ENCODE results near the gene ZNF668. TPM values are rescaled to one million over a fixed set of nuclear protein-coding genes. Genes with fewer than 3 reads are reported as not detected.

ZNF668 gene
- total RNA-seq, 1 donor from 2014 or later: 15.2 TPM

DNA sequence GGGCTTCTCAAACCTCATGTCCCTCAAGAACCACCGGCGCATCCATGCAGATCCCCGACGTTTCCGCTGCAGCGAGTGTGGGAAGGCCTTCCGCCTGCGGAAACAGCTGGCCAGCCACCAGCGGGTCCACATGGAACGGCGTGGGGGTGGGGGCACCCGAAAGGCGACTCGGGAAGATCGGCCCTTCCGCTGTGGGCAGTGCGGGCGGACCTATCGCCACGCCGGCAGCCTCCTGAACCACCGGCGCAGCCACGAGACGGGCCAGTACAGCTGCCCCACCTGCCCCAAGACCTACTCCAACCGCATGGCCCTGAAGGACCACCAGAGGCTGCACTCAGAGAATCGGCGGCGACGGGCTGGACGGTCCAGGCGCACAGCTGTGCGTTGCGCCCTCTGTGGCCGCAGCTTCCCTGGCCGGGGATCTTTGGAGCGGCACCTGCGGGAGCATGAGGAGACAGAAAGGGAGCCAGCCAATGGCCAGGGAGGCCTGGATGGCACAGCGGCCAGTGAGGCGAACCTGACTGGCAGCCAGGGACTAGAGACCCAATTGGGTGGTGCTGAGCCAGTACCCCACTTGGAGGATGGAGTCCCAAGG lies 6.1 kb upstream of the ZNF668 start:
- H3K9me3 Mint-ChIP-seq (ENCODE audit: low read depth): no peaks in the 10 kb centered on the region
- H3K4me1 Mint-ChIP-seq (ENCODE audit: low read depth): peaks cover 15% of the 10 kb centered on the region
- H3K4me3 Mint-ChIP-seq (ENCODE audit: unreplicated experiment): no peak overlapping the region
- TF ChIP-seq, protein P1, sequence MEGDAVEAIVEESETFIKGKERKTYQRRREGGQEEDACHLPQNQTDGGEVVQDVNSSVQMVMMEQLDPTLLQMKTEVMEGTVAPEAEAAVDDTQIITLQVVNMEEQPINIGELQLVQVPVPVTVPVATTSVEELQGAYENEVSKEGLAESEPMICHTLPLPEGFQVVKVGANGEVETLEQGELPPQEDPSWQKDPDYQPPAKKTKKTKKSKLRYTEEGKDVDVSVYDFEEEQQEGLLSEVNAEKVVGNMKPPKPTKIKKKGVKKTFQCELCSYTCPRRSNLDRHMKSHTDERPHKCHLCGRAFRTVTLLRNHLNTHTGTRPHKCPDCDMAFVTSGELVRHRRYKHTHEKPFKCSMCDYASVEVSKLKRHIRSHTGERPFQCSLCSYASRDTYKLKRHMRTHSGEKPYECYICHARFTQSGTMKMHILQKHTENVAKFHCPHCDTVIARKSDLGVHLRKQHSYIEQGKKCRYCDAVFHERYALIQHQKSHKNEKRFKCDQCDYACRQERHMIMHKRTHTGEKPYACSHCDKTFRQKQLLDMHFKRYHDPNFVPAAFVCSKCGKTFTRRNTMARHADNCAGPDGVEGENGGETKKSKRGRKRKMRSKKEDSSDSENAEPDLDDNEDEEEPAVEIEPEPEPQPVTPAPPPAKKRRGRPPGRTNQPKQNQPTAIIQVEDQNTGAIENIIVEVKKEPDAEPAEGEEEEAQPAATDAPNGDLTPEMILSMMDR (IDR thresholded peaks at IDR 0.05): no peak
- no peaks in the 10 kb centered on the region for H3K27me3 Mint-ChIP-seq (ENCODE audit: low read depth)
- H3K36me3 Mint-ChIP-seq (ENCODE audit: low read depth): peaks cover 14% of the 10 kb centered on the region
- DNase-seq (ENCODE audit: low spot score): peak; percentile 94
- H3K27ac Mint-ChIP-seq (ENCODE audit: unreplicated experiment): no peak overlapping the region

GRCh38 chr16:31079342-31079944 lies 5.4 kb upstream of the ZNF668 start:
- Mint-ChIP-seq H3K36me3 (ENCODE audit: low read depth) (peaks cover 14% of the 10 kb centered on the region), H3K4me1 (ENCODE audit: low read depth) (peaks cover 22% of the 10 kb centered on the region), H3K27me3 (ENCODE audit: low read depth) (no peaks in the 10 kb centered on the region), H3K9me3 (ENCODE audit: low read depth) (no peaks in the 10 kb centered on the region), H3K27ac (ENCODE audit: unreplicated experiment) (no peak overlapping the region), H3K4me3 (ENCODE audit: unreplicated experiment) (no peak overlapping the region)
- TF ChIP-seq, protein P1 (IDR thresholded peaks at IDR 0.05): no peak
- no peak for DNase-seq (ENCODE audit: low spot score)

DNA sequence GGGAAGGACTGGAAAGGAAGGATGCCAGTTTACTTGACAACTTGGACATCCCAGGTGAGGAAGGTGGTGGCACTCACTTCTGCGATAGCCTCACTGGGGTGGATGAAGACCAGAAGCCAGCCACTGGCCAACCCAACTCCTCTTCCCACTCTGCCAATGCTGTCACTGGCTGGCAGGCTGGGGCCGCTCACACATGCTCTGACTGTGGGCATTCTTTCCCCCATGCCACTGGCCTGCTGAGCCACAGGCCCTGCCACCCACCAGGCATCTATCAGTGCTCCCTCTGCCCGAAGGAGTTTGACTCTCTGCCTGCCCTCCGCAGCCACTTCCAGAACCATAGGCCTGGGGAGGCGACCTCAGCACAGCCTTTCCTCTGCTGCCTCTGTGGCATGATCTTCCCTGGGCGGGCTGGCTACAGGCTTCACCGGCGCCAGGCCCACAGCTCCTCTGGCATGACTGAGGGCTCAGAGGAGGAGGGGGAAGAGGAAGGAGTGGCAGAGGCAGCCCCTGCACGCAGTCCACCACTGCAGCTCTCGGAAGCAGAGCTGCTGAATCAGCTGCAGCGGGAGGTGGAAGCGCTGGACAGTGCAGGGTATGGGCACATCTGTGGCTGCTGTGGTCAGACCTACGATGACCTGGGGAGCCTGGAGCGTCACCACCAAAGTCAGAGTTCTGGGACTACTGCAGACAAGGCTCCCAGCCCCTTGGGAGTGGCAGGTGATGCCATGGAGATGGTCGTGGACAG lies 4.7 kb upstream of the ZNF668 start:
- H3K9me3 Mint-ChIP-seq (ENCODE audit: low read depth): no peaks in the 10 kb centered on the region
- no peak overlapping the region for H3K27ac Mint-ChIP-seq (ENCODE audit: unreplicated experiment)
- H3K36me3 Mint-ChIP-seq (ENCODE audit: low read depth): peaks cover 14% of the 10 kb centered on the region
- peaks cover 22% of the 10 kb centered on the region for H3K4me1 Mint-ChIP-seq (ENCODE audit: low read depth)
- no peak for DNase-seq (ENCODE audit: low spot score)
- no peaks in the 10 kb centered on the region for H3K27me3 Mint-ChIP-seq (ENCODE audit: low read depth)
- no peak overlapping the region for H3K4me3 Mint-ChIP-seq (ENCODE audit: unreplicated experiment)
- TF ChIP-seq, protein P1 (IDR thresholded peaks at IDR 0.05): no peak

DNA sequence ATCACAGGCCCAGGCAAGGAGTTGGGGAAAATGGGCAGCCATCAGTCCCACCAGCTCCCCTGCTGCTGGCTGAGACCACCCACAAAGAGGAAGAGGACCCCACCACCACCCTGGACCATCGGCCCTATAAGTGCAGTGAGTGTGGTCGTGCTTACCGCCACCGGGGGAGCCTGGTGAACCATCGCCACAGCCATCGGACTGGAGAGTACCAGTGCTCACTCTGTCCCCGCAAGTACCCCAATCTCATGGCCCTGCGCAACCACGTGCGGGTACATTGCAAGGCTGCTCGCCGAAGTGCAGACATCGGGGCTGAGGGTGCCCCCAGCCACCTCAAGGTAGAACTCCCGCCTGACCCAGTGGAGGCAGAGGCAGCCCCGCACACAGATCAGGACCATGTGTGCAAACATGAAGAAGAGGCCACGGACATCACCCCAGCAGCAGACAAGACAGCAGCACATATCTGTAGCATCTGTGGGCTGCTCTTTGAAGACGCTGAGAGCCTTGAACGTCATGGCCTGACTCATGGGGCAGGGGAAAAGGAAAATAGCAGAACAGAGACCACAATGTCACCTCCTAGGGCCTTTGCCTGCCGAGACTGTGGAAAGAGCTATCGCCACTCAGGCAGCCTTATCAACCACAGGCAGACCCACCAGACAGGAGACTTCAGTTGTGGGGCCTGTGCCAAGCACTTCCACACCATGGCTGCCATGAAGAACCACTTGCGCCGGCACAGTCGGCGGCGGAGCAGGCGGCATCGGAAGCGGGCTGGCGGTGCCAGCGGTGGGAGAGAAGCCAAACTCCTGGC lies 3.8 kb upstream of the ZNF668 start:
- Mint-ChIP-seq H3K27ac (ENCODE audit: unreplicated experiment) (no peak overlapping the region), H3K9me3 (ENCODE audit: low read depth) (no peaks in the 10 kb centered on the region), H3K36me3 (ENCODE audit: low read depth) (peaks cover 14% of the 10 kb centered on the region), H3K27me3 (ENCODE audit: low read depth) (no peaks in the 10 kb centered on the region), H3K4me3 (ENCODE audit: unreplicated experiment) (no peak overlapping the region), H3K4me1 (ENCODE audit: low read depth) (peaks cover 22% of the 10 kb centered on the region)
- no peak for DNase-seq (ENCODE audit: low spot score)
- TF ChIP-seq, protein P1 (IDR thresholded peaks at IDR 0.05): no peak

DNA sequence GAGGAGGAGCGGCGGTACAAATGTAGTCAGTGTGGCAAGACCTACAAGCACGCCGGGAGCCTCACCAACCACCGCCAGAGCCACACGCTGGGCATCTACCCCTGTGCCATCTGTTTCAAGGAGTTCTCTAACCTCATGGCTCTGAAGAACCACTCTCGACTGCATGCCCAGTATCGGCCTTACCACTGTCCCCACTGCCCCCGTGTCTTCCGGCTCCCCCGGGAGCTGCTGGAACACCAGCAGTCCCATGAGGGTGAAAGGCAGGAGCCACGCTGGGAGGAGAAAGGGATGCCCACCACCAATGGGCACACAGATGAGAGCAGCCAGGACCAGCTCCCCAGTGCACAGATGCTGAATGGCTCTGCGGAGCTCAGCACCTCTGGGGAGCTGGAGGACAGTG lies 3.0 kb upstream of the ZNF668 start:
- DNase-seq (ENCODE audit: low spot score): no peak
- TF ChIP-seq, protein P1 (IDR thresholded peaks at IDR 0.05): no peak
- no peaks in the 10 kb centered on the region for H3K27me3 Mint-ChIP-seq (ENCODE audit: low read depth)
- no peak overlapping the region for H3K4me3 Mint-ChIP-seq (ENCODE audit: unreplicated experiment)
- H3K4me1 Mint-ChIP-seq (ENCODE audit: low read depth): peaks cover 26% of the 10 kb centered on the region
- H3K36me3 Mint-ChIP-seq (ENCODE audit: low read depth): peaks cover 14% of the 10 kb centered on the region
- H3K27ac Mint-ChIP-seq (ENCODE audit: unreplicated experiment): no peak overlapping the region
- H3K9me3 Mint-ChIP-seq (ENCODE audit: low read depth): no peaks in the 10 kb centered on the region
